Measurements from ENCODE around the gene FAM167B. TPM values are rescaled to one million over a fixed set of nuclear protein-coding genes. Genes with fewer than 3 reads are reported as not detected.

Gene FAM167B
- 3.1 and 4.1 TPM in 2 replicates for total RNA-seq (2014; rRNA removed; shearing (Covaris generic))

- peak; percentile 21 for DNase-seq
- Histone ChIP-seq H3K27me3 (ENCODE audit: control insufficient read depth, insufficient read depth, low read length) (no peaks in the 10 kb centered on the region), H3K4me3 (ENCODE audit: insufficient read depth, low read depth, low read length) (no peak within 1 kb of the TSS), H3K36me3 (replicated peaks; ENCODE audit: control insufficient read depth, insufficient read depth, low read length) (no peaks in the 10 kb centered on the region)
These were observed at the start of gene FAM167B for GRCh38 chr1:32246888-32247273. Gene FAM167B (plus strand): TSS chr1:32247222. CDS start chr1:32247422, 200 bp downstream.

DNA sequence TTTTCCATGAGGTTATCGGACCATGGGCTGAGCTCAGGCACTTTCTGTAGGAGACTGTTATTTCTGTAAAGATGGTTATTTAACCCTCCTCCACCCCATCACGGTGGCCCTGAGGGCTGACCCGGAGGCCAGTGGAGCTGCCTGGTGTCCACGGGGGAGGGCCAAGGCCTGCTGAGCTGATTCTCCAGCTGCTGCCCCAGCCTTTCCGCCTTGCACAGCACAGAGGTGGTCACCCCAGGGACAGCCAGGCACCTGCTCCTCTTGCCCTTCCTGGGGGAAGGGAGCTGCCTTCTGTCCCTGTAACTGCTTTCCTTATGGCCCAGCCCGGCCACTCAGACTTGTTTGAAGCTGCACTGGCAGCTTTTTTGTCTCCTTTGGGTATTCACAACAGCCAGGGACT, 49.2 kb upstream of the FAM167B start:
- H3K36me3 ChIP-seq (replicated peaks; ENCODE audit: control insufficient read depth, insufficient read depth, low read length) = peaks cover 35% of the 10 kb centered on the region
- H3K27me3 ChIP-seq (ENCODE audit: control insufficient read depth, insufficient read depth, low read length) = no peaks in the 10 kb centered on the region
- no peak for DNase-seq
- H3K4me3 ChIP-seq (ENCODE audit: insufficient read depth, low read depth, low read length) = no peak overlapping the region

- Histone ChIP-seq H3K4me3 (ENCODE audit: insufficient read depth, low read depth, low read length) (no peak overlapping the region), H3K27me3 (ENCODE audit: control insufficient read depth, insufficient read depth, low read length) (no peaks in the 10 kb centered on the region), H3K36me3 (replicated peaks; ENCODE audit: control insufficient read depth, insufficient read depth, low read length) (peaks cover 30% of the 10 kb centered on the region)
- DNase-seq = no peak
These were observed 48.6 kb upstream of the FAM167B start for GRCh38 chr1:32198237-32199042.

- peaks cover 25% of the 10 kb centered on the region for H3K36me3 ChIP-seq (replicated peaks; ENCODE audit: control insufficient read depth, insufficient read depth, low read length)
- no peak for DNase-seq
- H3K27me3 ChIP-seq (ENCODE audit: control insufficient read depth, insufficient read depth, low read length) = no peaks in the 10 kb centered on the region
- no peak overlapping the region for H3K4me3 ChIP-seq (ENCODE audit: insufficient read depth, low read depth, low read length)
These were observed 47.8 kb upstream of the FAM167B start for GRCh38 chr1:32199043-32199716.

DNA sequence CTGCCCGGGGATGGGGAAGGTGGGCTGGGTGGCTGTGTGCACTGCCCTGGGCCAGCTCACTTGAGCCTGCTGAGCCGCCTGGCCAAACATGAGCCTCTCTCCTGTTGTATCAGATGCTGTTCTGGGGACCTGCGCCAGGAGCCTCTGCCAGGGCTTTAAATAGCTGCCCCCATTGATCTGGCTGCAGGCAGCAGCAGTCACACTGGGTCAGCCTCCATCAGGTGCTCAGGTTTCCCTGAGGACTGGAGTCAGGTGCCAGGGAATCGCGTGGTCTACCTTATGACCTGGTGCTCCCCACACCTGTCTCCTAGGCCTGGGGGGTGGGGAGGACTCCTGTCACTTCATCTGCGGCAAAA, 47.3 kb upstream of the FAM167B start:
- H3K36me3 ChIP-seq (replicated peaks; ENCODE audit: control insufficient read depth, insufficient read depth, low read length) = peaks cover 20% of the 10 kb centered on the region
- DNase-seq = peak; percentile 75
- H3K4me3 ChIP-seq (ENCODE audit: insufficient read depth, low read depth, low read length) = peak overlapping the region; percentile 79; the same call in 1 of the 2 replicates
- no peaks in the 10 kb centered on the region for H3K27me3 ChIP-seq (ENCODE audit: control insufficient read depth, insufficient read depth, low read length)

GRCh38 chr1:32200226-32201010, 46.6 kb upstream of the FAM167B start, which contains the start of gene CCDC28B:
Gene CCDC28B (plus strand): TSS chr1:32200595. CDS start chr1:32201936, 1,341 bp downstream.
- Histone ChIP-seq H3K36me3 (replicated peaks; ENCODE audit: control insufficient read depth, insufficient read depth, low read length) (peaks cover 14% of the 10 kb centered on the region), H3K4me3 (ENCODE audit: insufficient read depth, low read depth, low read length) (peak within 1 kb of the TSS; percentile 79), H3K27me3 (ENCODE audit: control insufficient read depth, insufficient read depth, low read length) (no peaks in the 10 kb centered on the region)
- peak; percentile 97 for DNase-seq

- peak; percentile 90 for DNase-seq
- peaks cover 9% of the 10 kb centered on the region for H3K36me3 ChIP-seq (replicated peaks; ENCODE audit: control insufficient read depth, insufficient read depth, low read length)
- peak overlapping the region; percentile 79 for H3K4me3 ChIP-seq (ENCODE audit: insufficient read depth, low read depth, low read length)
- H3K27me3 ChIP-seq (ENCODE audit: control insufficient read depth, insufficient read depth, low read length) = no peaks in the 10 kb centered on the region; the same call in 1 of the 2 replicates
These were observed 45.8 kb upstream of the FAM167B start for GRCh38 chr1:32201011-32201855.

DNA sequence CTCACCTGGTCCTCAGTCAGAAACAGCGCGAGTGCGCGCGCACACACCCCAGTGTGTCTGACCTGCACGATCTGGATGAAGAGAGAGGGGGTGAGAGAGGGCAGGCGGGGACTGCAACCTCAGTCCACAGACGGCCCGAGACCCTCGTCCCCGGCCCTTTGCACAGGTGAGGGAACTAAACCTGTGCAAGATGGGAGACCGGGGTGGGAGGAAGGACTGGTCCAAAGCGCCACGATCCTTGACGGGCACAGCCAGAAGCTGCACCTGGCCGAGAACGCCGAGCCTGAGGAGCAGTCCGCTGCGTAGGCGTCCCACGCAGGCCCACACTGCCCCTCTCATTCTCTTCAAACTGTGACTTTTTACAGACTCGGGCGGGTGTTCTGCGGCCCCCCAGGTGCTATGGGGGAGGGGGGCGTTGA, 42.1 kb upstream of the FAM167B start:
- Histone ChIP-seq H3K4me3 (ENCODE audit: insufficient read depth, low read depth, low read length) (peak overlapping the region; percentile 58), H3K27me3 (ENCODE audit: control insufficient read depth, insufficient read depth, low read length) (no peaks in the 10 kb centered on the region; the same call in 1 of the 2 replicates), H3K36me3 (replicated peaks; ENCODE audit: control insufficient read depth, insufficient read depth, low read length) (peaks cover 1% of the 10 kb centered on the region)
- DNase-seq = peak; percentile 70

DNA sequence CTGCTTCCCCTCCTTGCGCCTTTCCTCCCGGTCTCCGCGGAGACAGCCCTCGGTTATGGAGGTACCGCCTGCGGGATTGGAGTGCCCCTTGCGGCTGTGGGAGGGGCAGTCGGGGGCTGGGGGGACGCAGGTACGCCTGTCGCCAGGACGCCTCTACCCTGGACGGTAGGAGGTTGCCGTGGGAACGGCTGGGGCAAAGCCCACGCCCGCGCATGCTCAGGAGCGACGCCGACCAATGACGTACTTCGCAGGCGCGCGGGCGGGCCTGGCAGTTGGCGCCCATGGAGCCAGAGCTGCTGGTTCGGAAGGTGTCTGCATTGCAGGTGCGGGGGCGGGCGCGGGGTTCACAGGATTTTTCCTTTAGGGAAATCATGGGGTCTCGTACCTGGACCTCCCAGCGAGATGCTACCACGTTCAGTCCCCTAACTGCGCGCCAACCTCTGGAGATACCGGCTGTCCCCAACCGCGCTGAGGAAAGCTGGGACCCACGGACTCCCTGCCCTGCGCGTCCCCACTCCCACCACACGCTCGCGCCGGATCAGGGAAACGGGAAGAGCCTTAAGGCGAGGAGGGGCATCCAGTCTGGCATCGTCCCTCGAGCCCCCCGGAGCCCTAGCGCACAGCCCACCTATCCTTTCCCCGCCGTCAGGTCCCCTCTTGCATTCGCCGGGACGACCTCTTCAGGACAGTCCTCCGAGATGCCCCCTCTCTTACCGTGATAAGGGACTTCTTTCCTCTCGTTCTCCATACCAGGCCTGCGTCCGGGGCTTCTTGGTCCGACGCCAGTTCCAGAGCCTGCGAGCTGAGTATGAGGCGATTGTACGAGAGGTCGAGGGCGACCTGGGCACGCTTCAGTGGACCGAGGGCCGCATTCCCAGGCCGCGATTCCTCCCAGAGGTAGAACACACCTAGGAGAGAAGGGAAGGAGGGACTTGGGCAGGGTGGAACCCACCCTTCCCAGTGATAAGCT, 41.3 kb upstream of the FAM167B start, which contains the start of gene IQCC:
IQCC (plus strand) TSS at position 271 of the 970 bp plus-strand sequence; CDS start at position 282, 11 bp downstream.
- Histone ChIP-seq H3K36me3 (replicated peaks; ENCODE audit: control insufficient read depth, insufficient read depth, low read length) (peaks cover 1% of the 10 kb centered on the region), H3K4me3 (ENCODE audit: insufficient read depth, low read depth, low read length) (peak within 1 kb of the TSS; percentile 58), H3K27me3 (ENCODE audit: control insufficient read depth, insufficient read depth, low read length) (no peaks in the 10 kb centered on the region; the same call in 1 of the 2 replicates)
- DNase-seq = peak; percentile 99

DNA sequence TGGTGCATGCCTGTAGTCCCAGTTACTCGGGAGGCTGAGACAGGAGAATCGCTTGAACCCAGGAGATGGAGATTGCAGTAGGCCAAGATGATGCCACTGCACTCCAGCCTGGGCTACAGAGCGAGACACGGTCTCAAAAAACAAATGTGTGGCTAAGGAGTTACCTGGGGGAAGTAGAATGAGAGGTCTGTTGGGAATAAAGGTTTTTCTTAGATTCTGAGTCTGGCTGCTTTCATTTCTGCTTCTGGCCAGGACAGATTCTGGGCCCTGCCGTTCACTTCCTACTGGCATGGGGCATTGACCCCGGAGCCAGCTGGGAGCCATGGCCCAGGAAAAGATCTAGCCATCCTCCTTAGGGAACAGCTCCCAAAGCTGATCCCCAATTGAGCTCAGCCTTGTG, 38.6 kb upstream of the FAM167B start:
- H3K4me3 ChIP-seq (ENCODE audit: insufficient read depth, low read depth, low read length) = no peak overlapping the region
- no peaks in the 10 kb centered on the region; the same call in 1 of the 2 replicates for H3K27me3 ChIP-seq (ENCODE audit: control insufficient read depth, insufficient read depth, low read length)
- H3K36me3 ChIP-seq (replicated peaks; ENCODE audit: control insufficient read depth, insufficient read depth, low read length) = peaks cover 1% of the 10 kb centered on the region
- no peak for DNase-seq

DNA sequence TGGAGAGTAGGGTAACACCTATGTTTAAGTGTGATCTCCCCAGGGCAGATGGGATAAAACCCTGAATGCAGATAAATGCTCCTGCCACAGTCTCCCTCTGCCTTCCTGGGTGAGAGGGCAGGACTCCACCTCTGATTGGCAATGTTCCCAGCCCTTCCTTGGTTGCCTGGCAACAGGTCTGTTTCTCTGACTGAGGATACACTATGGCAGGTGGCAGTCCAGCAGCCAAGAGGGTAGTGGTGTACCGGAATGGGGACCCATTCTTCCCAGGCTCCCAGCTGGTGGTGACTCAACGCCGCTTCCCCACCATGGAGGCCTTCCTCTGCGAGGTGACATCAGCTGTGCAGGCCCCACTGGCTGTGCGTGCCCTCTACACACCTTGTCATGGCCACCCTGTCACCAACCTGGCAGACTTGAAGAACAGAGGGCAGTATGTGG, 38.1 kb upstream of the FAM167B start, which contains the start of gene DCDC2B:
DCDC2B (plus strand) TSS at position 199 of the 438 bp plus-strand sequence; CDS start at position 204, 5 bp downstream.
- Histone ChIP-seq H3K27me3 (ENCODE audit: control insufficient read depth, insufficient read depth, low read length) (no peaks in the 10 kb centered on the region; the same call in 1 of the 2 replicates), H3K36me3 (replicated peaks; ENCODE audit: control insufficient read depth, insufficient read depth, low read length) (peaks cover 1% of the 10 kb centered on the region), H3K4me3 (ENCODE audit: insufficient read depth, low read depth, low read length) (no peak within 1 kb of the TSS)
- DNase-seq = no peak

DNA sequence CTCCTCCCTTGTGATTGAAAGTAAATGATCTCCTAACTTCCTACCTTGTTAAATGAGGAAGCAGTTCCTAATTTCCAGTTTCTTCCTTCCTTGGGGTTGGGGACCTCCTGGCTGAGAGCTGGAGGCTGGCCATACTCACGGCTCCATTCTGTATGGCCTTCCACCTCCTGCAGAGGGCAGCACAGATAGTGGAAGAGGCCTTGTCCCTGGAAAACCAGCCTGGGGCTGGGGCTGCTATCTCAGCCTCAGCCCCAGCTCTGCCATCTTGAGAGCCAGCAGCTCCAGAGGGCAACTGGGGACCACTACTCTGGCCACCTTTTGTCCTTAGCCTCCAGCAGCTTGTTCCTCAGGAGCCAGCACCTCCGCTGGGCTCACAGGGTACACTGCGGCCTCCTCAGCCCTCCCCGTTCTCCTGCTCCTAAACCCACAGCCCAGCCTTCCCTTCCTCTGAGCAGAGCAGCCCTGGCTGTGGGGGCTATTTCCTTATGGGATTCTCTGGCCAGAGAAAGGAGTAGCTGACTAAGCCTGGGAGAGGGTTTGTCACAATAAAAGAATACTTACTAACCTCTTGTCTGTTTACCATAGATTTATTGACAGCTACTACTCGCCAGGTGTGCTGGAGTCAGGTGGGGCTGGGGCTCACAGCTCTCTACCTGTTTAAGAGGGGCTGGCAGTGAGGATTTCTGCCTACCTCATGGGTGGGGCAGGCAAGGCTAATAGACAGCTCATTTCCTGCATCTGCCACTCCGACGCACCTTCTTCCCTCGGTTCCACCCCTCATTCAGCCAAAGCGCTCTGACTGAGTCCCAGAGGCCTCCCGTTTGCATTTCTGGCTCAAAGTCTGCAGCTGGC, 31.2 kb upstream of the FAM167B start:
- Histone ChIP-seq H3K27me3 (ENCODE audit: control insufficient read depth, insufficient read depth, low read length) (no peaks in the 10 kb centered on the region), H3K36me3 (replicated peaks; ENCODE audit: control insufficient read depth, insufficient read depth, low read length) (peaks cover 8% of the 10 kb centered on the region), H3K4me3 (ENCODE audit: insufficient read depth, low read depth, low read length) (no peak overlapping the region)
- peak; percentile 90 for DNase-seq
